HG03025 (cell line): ENCODE measurements around the gene SDHA.

Experiments
- ATAC-seq: cut with Tn5 transposase; IDR thresholded peaks from one replicate; pipeline ENCODE4 v1.9.1; 2021; ENCODE audit warnings: mild to moderate bottlenecking, moderate library complexity; ENCODE audit not compliant: unreplicated experiment, low FRiP score

The SDHA gene

DNA sequence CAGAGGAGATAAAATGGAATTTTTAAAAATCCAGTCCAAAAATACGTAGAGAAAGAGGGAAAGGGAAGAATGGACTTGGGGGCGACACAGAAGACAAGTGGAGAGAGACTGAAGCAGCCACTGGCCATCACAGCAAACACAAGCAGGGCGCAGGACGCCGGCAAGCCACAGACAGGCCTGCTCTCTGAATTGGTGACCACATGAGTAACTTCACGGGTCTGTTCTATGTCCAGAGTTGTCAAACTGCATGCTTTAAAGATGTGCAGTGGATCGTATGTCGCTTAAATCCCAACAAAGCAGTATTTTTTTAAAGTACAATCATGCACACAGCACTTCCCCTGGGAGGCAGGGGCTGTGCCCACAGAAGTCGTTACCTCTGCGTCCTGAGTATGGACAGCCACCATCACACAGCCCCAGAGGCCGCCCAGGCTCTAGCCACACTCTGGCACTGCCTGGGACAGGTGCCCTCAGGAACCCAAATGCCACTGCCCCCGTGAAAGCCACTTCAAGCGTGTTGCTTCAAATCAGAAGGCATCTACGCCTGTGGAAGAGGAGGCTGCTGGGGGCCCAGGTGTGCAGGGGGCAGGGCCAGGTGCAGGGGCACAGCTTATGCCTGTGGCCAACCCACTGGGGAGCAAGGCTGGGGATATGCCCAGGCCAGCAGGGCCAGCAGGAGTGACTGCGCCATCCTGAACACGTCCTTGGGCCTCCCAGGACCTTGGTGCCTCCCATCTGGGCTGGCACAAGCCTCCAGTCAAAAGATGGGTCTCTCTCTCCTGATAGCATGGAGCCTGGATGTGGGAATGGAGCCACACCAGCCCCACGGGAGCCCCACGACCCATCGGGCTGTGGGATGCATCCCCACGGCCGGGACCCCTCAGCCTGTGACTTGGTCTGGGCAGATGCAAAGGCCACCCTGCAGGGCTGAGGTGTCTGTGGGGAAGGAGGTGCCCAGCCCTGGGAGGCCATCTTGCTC is 32.7 kb upstream of the SDHA start:
- no peak for ATAC-seq

DNA sequence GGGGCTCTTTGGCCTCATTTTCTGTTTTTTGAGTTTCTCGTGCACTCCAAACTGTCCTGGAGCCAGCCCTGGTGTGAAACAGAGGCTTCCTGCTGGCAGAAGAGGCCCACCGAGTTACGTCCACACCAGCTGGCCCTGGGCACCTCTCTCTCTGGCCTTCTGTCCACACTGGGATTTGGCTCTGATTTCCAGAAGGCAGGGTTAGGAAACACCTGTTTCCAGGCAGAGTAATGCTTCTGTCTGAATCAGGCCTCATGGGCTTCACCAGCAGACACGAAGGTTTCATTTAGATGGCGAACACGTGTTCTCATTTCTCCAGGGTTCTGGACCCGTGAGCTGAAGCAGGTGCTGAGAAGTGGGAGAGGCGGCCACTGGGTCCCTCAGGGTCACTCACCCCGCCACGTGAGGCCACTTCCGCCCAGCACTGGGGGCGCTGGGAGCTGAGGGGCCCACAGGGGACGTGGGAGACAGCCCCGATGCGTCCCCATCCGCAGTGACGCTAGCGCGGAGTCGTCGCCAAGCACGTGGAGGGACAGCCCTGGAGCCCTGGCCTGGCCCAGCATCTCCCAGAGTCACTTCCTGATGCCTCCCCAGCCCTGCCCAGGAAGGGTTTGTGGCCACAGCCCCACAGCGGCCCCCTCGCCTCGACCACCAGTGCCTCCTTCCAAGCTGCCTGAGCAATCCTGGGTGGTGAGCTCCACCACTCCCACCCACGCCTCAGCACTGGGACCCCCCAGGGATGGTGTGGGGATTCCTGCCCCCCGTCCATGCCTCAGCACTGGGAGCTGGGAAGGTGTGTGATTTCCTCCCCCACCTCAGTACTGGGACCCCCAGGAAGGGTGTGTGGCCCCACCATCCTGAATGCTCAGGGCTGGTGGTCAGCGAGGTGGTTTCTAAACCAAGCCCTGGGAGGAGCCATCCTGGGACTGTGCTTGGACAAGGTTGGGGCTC is 31.8 kb upstream of the SDHA start:
- ATAC-seq: no peak

DNA sequence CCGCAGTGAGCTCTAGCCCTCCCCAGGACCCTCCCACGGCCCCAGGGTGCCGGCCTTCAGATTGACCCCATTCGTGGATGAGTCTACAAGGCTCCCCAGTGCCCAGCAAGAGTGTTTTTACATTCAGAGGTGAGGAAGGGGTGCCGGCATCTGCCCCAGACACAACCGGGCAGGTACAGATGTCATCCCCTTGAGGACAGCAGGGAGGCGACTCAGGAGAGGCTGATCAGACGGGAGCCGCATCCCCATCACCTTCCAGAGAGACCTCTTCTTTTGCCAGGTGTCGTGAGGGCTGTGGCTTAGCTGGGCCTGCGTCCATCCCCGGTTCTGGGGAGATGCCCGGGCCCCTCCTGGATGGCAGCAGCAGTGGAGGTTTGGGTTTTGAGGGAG is 31.1 kb upstream of the SDHA start:
- no peak for ATAC-seq

DNA sequence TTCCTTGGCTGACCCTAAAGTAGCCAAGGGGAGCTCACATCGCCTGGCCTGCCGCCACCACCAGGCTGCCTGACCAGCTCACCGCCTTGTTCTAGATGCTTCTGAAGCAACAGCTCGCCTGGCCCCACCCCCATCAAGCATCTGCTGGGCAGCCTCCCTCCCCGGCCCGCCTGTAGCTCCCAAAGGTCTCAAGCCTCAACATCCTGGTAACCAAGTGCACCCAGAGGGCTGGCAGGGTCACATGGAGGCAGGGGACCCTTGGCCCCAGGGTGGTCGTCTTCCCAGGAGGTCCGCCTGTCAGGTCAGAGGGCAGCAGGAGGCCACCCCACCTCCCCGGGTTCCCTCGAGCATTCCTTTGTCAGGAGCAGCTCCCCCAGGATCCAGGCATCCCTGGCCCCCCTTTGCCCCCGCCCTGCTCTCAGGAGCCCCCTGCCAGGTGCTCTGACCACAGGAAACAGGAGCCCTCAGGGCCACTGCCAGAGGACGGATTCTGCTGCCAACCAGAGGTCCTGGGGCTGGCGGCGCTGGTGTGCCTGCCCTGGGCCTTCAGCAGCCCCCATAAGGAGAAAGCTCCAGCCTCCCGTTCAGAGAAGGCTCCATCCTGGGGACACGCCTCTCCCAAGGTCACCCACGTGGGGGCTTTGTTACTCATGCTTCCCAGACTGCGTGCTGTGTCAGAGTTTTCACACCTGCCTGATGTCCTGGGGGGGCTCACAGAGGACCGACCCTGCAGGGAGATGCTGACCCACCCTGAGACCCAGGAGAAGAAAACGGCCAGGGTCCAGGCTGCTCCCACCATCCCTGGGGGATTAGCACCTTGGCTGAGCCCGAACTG is 30.3 kb upstream of the SDHA start:
- no peak for ATAC-seq

DNA sequence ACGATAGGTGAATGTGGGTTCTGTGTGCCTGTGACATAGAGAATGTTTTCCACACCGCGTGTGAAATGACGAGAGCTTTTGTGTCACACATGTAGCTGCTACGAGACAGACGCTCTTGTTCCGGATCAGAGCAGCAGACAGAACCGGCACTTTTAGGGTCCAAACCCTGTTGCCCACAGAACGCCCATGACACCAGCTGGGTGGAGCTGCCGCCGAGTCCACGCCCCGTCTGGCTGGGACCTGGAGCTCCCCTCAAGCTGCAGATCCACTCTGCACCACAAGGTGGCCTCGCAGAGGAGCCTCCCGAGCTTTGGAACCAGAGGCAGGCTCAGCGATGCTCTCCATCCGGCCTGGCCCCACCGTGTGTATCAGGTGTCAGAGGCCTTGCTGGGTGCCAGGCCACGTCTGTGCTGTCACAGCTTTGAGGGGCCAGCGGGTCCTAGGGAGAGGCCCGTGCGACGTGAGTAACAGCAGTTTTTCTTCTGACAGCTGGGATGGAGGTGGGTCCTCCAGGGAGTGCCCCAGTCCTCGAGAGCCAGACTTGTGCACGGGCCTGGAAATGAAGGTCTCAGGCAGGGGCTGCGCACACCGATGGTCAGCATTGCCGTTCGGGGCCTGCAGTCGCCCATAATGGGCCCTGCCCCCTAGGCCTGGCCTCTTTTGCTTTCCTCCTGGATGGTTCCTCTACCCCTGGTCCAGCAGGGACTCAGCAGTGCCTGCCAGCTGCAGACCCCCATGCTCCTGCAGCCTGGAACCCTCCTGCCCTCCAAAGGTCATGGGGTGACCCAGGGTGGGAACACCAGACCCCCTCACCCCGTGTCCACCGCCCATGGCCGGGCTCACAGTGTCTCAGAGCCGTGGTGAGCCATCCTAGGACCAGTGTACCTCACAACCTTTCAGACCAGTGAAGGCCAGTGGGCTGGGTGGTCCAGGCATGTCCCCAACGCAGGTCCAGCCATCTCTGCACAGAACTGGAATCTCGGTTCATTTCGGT is 29.3 kb upstream of the SDHA start:
- peak; percentile 50 for ATAC-seq

DNA sequence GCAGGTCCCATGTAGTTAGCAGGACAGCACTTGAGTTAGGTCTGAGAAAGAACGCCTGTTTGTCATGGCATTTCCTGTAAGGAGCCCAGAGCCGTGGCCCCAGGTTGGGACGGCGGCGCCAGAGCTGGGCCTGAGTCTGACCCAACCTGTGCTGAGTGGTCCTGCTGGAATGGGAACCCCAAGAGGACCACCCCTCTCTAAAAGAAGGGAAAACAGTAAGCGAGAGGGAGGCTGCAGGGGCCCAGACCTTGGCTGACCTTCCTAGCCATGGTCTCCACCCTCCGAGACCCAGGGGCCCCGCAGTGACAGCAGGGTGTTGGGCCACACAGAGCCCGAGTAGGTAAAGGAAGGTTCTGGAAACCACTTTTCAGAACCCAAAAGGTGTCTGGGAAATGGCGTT is 28.6 kb upstream of the SDHA start:
- no peak for ATAC-seq

DNA sequence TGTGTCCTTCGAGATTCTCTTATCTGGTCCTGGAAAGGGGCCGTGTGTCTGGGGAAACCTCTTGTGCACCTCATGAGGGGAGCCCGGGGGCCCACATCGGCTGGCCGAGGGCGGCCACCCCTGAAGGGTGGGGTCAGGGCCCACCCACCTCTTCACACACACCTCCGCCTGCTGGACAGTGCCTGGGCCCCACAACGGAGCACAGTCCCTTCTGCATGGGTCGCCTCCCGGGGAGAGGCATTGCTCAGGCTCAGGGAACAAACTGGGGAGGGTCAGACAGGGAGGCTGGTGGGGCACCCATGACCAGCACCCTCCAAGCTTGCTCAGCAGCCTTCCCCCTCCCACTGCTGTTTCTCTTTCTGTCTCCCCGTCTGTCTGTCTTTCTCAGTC is 28.1 kb upstream of the SDHA start:
- no peak for ATAC-seq

DNA sequence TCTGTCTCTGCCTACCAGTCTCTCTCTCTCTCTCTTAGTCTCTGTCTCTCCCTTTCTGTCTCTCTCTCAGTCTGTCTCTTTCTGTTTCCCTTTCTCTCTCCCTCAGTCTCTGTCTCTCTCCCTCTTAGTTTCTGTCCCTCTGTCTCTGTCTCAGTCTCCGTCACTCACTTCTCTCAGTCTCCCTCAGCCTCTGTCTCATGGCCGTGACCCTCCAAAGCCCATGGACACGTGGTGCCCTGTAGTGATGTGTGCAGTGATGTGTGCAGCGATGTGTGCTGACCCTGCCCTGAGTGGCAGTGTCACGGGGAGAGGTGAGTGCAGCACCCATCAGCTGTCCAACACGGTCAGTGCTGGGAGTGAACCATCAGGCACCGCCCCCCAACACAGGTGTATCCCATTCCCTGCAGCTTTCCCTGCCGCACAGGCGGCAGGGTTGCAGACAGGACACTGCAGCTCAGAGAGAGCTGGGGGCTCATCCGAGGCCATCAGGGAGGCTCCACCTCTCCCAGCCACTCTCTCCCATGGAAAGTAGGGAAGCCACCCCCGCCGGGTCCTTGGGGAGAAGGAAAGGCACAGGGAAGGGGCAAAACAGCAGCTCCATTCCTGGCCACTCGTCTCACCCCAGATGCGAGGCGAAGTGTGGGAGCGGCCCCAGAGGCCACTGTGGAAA is 27.6 kb upstream of the SDHA start:
- peak; percentile 41 for ATAC-seq

DNA sequence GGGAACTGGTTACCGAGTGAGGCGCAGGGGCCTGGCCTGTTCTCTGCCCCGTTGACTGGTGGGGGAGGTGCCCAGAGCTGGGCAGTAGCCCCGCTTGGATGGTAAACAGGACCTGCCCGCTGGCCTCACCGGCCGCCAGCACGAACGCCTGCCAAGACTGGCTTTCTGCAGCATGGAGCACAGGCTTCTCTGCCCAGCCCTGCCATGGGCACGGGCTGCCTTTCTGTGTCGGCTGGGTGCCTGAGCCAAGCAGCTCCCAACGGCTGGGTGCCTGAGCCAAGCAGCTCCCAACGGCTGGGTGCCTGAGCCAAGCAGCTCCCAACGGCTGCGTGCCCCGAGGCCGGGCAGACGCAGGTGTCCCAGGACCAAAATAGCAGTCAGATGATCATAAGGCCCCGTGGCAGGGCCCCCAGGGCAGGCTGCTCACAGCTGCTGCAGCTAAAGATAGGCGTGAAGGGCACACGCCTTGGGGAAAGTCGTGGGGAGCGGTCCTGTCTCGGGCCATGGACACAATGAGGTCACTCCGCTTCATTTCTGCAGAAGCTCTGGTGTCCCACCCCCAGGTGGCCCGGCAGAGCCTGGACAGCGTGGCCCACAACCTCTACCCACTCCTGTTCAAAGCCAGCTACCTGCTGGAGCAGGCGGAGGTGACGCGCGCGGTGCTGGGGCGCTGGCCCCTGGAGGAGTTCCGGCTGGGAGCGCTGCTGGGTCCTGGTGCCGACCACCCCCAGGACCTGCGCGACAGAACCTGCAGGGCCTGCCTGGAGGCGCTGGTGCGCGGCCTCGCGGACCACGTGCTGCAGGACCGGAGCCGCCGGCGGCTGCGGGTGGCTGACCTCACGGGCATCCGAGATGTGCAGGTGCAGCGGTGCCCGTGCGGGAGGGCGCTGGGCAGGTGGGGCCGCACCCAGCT is 26.8 kb upstream of the SDHA start, which contains the start of gene LRRC14B:
Gene LRRC14B, plus strand, starts transcription at position 460 of the 913 bp plus-strand sequence. Its CDS starts 44 bp downstream, at position 504.
- no peak for ATAC-seq

DNA sequence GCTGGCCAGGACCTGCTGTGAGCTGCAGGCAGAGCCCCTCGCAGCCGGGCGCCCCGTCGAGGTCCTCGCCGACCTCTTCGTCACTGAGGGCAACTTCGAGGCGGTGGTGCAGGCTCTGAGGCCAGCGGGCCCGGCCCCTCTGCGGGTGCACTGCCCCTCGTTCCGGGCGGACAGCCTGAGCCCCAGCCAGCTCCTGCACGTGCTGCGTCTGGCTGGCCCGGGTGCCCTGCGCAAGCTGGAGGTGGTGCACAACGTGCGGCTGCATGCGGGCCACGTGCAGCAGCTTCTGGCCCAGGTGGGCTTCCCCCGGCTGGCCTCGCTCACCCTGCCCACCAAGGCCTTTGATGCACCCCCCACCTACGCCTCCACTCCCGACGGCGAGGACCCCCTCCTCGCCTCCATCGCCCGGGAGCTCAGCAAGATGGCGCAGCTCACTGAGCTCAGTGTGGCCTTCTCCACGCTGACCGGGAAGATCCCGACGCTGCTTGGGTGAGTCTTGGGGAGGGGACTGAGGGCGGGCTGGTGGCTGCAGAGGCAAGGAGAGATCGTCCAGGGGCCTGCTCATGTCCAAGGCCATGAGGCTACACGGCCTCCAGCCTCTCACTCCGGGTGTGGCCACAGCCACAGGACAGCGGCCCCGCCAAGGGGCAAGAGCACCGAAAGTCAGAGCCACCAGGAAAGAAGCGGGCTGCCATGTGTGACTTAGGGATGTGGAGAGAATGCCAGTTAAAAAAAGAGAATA is 26.0 kb upstream of the SDHA start:
- ATAC-seq: no peak

DNA sequence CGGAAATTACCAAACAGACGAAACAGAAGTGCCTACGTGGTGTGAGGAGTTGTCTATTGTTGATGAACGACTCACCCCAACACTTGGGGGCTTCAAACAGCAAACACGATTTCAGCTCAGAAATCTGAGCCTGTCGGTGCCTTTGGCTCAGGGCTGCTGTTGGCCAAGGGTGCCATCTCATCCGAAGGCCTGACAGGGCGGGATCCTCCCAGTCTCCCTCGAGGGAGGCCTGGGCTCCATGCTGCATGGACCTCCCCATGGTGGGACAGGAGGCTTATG is 25.5 kb upstream of the SDHA start:
- ATAC-seq: no peak

DNA sequence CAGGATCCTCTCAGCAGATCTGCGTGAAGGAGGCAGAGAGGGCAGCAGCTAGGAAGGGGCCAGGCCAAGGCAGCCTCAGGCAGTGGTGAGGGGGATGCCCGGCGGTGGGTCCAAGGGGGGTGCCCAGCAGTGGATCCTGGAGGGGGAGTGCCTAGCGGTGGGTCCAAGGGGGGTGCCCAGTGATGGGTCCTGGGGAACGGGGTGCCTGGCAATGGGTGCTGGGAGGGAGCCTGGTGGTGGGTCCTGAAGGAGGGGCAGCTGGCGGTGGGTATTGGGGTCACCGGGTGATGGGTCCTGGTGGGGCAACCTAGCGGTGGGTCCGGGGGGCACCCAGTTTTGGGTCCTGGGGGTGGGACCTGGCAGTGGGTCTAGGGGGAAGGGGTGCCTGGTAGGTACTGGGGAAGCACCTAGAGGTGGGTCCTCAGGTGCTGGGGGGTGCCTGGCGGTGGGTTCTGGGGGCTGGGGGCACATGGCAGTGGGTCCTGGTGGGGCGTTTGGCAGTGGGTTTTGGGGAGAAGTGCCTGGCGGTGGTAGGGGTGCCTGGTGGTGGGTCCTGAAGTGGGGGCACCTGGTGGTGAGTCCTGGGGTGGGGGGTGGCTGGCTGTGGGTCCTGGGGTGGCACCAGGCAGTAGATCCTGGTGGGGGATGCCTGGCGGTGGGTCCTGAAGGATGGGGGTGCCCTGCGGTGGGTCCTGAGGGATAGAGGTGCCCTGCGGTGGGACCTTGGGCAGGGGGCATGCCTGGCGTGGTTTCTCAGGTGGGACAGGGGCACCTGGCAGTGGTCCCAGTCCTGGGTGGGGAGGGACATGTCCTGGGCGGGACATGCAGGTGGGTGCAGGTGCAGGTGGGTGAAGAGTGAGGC is 24.9 kb upstream of the SDHA start:
- ATAC-seq: no peak

DNA sequence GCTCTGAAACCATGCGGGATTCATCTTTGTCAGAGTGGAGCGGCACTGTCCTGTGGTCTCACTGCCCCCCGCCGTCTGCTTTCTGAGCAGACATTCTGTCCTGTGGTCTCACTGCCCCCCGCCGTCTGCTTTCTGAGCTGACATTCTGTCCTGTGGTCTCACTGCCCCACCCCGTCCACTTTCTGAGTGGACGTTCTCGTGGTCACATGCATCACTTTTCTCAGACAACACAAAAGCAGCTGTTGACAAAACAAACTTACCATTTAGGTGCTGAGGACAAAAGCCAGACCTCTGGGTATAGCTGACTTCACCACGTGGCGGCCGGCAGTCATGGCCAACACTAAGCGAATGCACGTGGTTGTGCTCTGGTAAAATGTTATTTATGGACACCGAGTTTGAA is 24.0 kb upstream of the SDHA start:
- ATAC-seq: no peak

DNA sequence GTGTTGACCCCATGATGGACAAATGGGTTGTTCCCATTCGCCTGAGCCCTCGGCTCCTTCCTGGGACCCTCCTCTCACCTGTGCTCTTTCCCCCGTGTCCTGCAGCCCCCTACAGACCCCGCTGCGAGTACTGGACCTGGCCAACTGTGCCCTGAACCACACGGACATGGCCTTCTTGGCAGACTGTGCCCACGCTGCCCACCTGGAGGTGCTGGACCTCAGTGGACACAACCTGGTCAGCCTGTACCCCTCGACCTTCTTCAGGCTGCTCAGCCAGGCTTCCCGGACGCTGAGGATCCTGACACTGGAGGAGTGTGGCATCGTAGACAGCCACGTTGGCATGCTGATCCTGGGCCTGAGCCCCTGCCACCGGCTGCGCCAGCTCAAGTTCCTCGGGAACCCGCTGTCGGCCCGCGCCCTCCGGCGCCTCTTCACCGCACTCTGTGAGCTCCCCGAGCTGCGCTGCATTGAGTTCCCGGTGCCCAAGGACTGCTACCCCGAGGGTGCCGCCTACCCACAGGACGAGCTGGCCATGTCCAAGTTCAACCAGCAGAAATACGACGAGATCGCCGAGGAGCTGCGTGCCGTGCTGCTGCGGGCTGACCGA is 23.4 kb upstream of the SDHA start:
- ATAC-seq: no peak

DNA sequence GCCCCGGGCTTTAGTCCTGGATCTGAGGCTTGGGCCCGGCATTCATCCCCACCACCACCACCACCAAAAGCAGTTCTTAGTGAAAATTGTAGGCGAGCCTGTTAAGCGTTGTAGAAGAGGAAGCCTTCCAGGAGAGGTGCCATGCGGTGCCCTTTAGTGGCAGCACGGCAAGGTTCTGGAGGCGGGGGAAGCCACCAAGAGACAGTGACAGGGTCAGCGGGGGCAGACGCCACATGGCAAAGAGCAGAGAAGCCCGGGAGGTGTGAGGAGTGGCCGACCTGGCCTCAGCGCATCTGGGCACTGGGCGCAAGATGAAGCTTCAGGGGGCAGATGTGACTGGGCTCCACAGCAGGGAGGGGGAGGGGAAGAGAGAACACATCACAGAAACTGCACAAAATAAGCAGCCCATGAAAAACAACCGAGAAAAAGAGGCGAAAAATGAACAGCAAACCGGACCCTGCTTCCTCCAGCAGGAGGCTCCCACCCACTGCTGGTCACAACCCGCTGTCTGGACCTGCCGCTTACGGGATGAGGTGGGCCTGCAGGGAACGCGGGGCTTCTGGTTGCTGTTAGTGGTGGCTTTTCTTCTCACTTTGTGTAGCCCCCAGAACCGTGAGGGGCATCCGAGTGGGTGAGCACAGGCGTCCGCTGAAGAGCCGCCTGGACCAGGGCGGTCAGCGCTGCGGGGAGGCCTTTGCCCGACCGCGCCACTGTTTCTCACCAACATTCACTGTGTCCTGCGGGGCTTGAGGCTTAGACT is 22.5 kb upstream of the SDHA start:
- ATAC-seq: no peak
